ENCODE data around the gene NABP2. TPM values are rescaled to one million over a fixed set of nuclear protein-coding genes. Genes with fewer than 3 reads are reported as not detected.
"Not testable (repeated sequence)": the region's sequence is repeated elsewhere in the genome, so short reads cannot be mapped to it uniquely, and the experiment has no call there.

NABP2 gene
- total and polyA plus RNA-seq, 2 donors (not counting 3 experiments of a cell fraction or from before 2014, with no cell fraction given), result 42.4 to 59.7 TPM

DNA sequence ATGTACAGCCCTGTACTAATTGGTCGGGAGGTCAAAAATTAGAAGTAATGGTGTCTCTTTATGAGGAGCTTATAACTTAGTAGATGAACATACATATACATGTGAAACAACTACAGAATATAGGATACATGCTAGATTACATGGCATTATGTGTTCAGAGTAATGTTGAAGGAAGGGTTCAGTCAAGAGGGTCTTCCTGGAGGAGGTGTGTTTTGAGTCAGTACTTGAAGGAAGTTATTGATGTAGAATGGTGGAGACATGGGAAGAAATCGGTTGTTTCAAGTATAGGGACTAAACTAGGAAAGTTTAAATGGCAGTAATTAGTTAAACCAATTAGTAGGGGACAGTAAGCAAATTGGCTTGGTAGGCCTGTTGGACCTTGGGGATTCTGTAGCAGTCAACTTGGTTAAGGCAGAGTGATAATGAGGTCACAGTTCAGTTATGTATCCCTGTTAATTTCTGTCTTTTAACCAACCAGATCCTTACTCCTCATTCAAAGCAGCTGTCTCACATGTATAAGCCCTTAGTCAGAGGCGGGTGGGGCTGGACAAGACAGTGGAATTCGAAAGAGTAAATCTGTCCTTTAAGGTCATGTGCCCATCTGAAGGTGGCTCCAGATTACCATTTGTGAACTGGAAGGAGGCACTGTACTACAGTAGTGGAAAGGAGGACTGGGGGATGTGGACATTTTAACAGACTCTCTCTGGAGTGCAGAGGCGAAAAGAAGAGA is 37.5 kb downstream of the NABP2 start:
- no TSS peak for BruUV-seq (replicated peaks)
- H3K9me1 ChIP-seq (replicated peaks; ENCODE audit: control insufficient read depth, extremely low read depth, insufficient read depth, low read length), result no peaks in the 10 kb centered on the region
- H3K9me3 ChIP-seq (replicated peaks; ENCODE audit: control insufficient read depth, insufficient read depth, low read length), result no peaks in the 10 kb centered on the region
- no peak for FAIRE-seq
- H3K4me1 ChIP-seq (ENCODE audit: control insufficient read depth, extremely low read depth, insufficient read depth, low read length), result peaks cover 17% of the 10 kb centered on the region
- intact Hi-C loops (cut with micrococcal nuclease) (no loop called here), dilution Hi-C loops (cut with MboI; ENCODE audit: extremely low pct_ligation_motif_present, low sequenced_read_pairs) (no loop called here)
- no peak for TF ChIP-seq EZH2 (IDR thresholded peaks at IDR 0.05; ENCODE audit: borderline replicate concordance, low read depth, low read length, severe bottlenecking)
- no peak for TF ChIP-seq POLR2AphosphoS5 (IDR thresholded peaks at IDR 0.05; ENCODE audit: insufficient read depth, low read depth, low read length)
- no peak for TF ChIP-seq FOS (IDR thresholded peaks at IDR 0.05; ENCODE audit: borderline replicate concordance, insufficient read depth, low read length)
- TF ChIP-seq, protein P1, sequence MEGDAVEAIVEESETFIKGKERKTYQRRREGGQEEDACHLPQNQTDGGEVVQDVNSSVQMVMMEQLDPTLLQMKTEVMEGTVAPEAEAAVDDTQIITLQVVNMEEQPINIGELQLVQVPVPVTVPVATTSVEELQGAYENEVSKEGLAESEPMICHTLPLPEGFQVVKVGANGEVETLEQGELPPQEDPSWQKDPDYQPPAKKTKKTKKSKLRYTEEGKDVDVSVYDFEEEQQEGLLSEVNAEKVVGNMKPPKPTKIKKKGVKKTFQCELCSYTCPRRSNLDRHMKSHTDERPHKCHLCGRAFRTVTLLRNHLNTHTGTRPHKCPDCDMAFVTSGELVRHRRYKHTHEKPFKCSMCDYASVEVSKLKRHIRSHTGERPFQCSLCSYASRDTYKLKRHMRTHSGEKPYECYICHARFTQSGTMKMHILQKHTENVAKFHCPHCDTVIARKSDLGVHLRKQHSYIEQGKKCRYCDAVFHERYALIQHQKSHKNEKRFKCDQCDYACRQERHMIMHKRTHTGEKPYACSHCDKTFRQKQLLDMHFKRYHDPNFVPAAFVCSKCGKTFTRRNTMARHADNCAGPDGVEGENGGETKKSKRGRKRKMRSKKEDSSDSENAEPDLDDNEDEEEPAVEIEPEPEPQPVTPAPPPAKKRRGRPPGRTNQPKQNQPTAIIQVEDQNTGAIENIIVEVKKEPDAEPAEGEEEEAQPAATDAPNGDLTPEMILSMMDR (IDR thresholded peaks at IDR 0.05; ENCODE audit: extremely low read depth in 1 of 2, insufficient read depth in 1 of 2, low read depth in 1 of 2, low read length in 2 of 2), result no peak
- no peak for TF ChIP-seq GATA2 (IDR thresholded peaks at IDR 0.05; ENCODE audit: insufficient read depth, insufficient read length, low read depth, low read length)
- TF ChIP-seq JUN (IDR thresholded peaks at IDR 0.05; ENCODE audit: borderline replicate concordance, insufficient read depth, insufficient read length, low read depth), result no peak
- TF ChIP-seq POLR2A (IDR thresholded peaks at IDR 0.05; ENCODE audit: low read depth, low read length), result no peak
- no peak for TF ChIP-seq MYC (IDR thresholded peaks at IDR 0.05; ENCODE audit: low read depth, low read length)
- TF ChIP-seq, protein P2, sequence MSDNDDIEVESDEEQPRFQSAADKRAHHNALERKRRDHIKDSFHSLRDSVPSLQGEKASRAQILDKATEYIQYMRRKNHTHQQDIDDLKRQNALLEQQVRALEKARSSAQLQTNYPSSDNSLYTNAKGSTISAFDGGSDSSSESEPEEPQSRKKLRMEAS (IDR thresholded peaks at IDR 0.05; ENCODE audit: insufficient read depth, insufficient read length), result no peak
- no peak overlapping the region for H3K4me3 ChIP-seq (replicated peaks in 1 of 3; ENCODE audit: insufficient read depth in 1 of 3, low read depth in 1 of 3, low read length in 3 of 3)
- H3K27ac ChIP-seq (ENCODE audit: insufficient read depth, low read depth, low read length), result no peak overlapping the region
- no peak overlapping the region for H3K9ac ChIP-seq (replicated peaks; ENCODE audit: extremely low read depth, insufficient read depth, low read length)
- no peaks in the 10 kb centered on the region for H4K20me1 ChIP-seq (replicated peaks; ENCODE audit: control insufficient read depth, extremely low read depth, insufficient read depth, low read length)
- H2AFZ ChIP-seq (ENCODE audit: low read depth, low read length), result no peak overlapping the region
- POLR2A ChIA-PET, result no interaction called here
- no peak for DNase-seq (ENCODE audit: low read depth, low spot score)
- no peaks in the 10 kb centered on the region for H3K27me3 ChIP-seq (ENCODE audit: control insufficient read depth in 2 of 2, insufficient read depth in 2 of 2, low read length in 2 of 2)
- CTCF ChIA-PET, result no interaction called here
- H3K36me3 ChIP-seq (ENCODE audit: control insufficient read depth in 2 of 2, extremely low read depth in 1 of 2, insufficient read depth in 2 of 2, low read length in 2 of 2), result no peaks in the 10 kb centered on the region
- peaks cover 14% of the 10 kb centered on the region for H3K79me2 ChIP-seq (ENCODE audit: control insufficient read depth, insufficient read depth, low read length)
- no peak overlapping the region for H3K4me2 ChIP-seq (ENCODE audit: insufficient read depth, low read length)

DNA sequence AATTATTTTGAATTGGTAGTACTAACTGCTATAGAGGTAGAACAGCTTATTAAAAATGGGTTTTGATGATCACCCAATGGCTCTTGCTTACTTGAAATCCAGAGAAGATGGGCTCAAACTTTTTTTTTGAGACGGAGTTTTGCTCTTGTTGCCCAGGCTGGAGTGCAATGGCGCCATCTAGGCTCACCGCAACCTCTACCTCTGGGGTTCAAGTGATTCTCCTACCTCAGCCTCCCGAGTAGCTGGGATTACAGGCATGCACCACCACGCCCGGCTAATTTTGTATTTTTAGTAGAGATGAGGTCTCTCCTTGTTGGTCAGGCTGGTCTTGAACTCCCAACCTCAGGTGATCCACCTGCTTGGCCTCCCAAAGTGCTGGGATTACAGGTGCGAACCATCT is 38.8 kb downstream of the NABP2 start:
- CTCF ChIA-PET, result interaction anchor here (0.6 to 0.8 kb wide), 2 partner anchors 74 to 138 kb away, joined by 3 read pairs; partner anchors contain the start of gene SMARCC2
- POLR2A ChIA-PET; dilution Hi-C loops (cut with MboI; ENCODE audit: extremely low pct_ligation_motif_present, low sequenced_read_pairs): not testable (repeated sequence)

More for the DNA sequence above, 38.8 kb downstream of the NABP2 start:
- H3K4me2 ChIP-seq (ENCODE audit: insufficient read depth, low read length); H3K9ac ChIP-seq (replicated peaks; ENCODE audit: extremely low read depth, insufficient read depth, low read length); H3K9me3 ChIP-seq (replicated peaks; ENCODE audit: control insufficient read depth, insufficient read depth, low read length); H3K79me2 ChIP-seq (ENCODE audit: control insufficient read depth, insufficient read depth, low read length); intact Hi-C loops (cut with micrococcal nuclease); FAIRE-seq; H3K9me1 ChIP-seq (replicated peaks; ENCODE audit: control insufficient read depth, extremely low read depth, insufficient read depth, low read length); H3K4me1 ChIP-seq (ENCODE audit: control insufficient read depth, extremely low read depth, insufficient read depth, low read length); H3K27ac ChIP-seq (ENCODE audit: insufficient read depth, low read depth, low read length); H2AFZ ChIP-seq (ENCODE audit: low read depth, low read length); H3K36me3 ChIP-seq (ENCODE audit: control insufficient read depth in 2 of 2, extremely low read depth in 1 of 2, insufficient read depth in 2 of 2, low read length in 2 of 2); H3K27me3 ChIP-seq (ENCODE audit: control insufficient read depth in 2 of 2, insufficient read depth in 2 of 2, low read length in 2 of 2); H3K4me3 ChIP-seq (replicated peaks in 1 of 3; ENCODE audit: insufficient read depth in 1 of 3, low read depth in 1 of 3, low read length in 3 of 3); H4K20me1 ChIP-seq (replicated peaks; ENCODE audit: control insufficient read depth, extremely low read depth, insufficient read depth, low read length); DNase-seq (ENCODE audit: low read depth, low spot score); BruUV-seq (replicated peaks): not testable (repeated sequence)

All from endothelial cell of umbilical vein (primary cell).